Stimulated activated CD4-positive, alpha-beta T cell treated with anti-CD3 and anti-CD28 coated beads, Interleukin-15, amount 100 ng/mL, for 48 hours (primary cell): ENCODE results near the gene LYRM9.
"Not testable (repeated sequence)": the region's sequence is repeated elsewhere in the genome, so short reads cannot be mapped to it uniquely, and the experiment has no call there.

Source experiments
- DNase-seq, 2 donors: peaks; one replicate each; pipeline ENCODE4 v3.0.0-alpha.2; 2020; ENCODE audit warnings: low read depth in 2 of 2

LYRM9 gene

DNA sequence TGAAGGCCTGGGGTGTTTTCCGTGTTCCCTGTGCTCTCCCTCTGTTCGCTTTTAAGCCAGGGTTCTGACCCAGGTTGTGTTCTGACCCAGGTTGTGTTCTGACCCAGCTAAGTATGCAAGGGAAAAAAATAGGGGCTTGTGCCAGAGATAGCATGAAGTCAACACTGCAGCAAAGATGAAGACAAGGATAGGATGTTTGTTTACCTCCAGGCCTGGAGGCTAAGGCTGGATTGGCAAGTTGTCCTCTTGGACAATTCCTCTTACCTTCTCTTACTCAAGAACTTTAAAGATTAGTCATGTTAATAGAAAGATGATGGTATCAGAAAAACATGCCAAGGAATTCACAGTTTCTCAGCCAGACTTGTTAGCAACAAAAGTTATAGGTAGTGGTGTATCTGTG, 19.4 kb downstream of the LYRM9 start:
- DNase-seq = no peak

DNA sequence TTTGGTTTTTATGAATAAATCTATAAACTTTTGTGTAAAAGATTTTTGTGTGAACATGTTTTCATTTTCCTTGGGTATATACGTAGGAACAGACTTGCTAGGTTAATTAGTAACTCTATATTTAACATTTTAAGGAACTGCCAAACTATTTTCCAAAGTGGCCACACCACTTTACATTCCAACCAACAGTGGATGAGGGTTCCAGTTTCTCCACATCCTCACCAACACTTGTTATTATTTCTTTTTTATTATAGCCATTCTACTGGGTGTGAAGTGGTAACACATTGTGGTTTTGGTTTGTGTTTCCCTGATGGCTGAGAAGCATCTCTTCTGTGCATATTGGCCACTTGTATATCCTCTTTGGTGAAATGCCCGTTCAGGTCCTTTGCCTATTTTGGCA, 20.0 kb downstream of the LYRM9 start:
- DNase-seq = no peak

DNA sequence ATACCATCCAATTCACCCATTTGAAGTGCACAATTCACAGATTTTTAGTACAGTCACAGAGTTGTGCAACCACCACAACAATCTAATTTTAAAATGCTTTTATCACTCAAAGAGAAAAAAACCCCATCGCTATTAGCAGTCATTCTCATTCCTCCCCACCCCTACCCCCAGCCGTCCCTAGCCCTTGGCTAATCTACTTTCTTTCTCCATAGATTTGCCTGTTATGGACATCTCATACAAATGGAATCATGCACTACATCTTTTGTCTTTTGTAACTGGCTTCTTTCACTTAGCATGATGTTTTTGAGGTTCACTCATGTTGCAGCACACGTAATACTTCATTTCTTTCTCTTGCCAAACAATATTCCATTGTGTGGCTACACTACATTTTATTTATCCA, 20.4 kb downstream of the LYRM9 start:
- no peak for DNase-seq

DNA sequence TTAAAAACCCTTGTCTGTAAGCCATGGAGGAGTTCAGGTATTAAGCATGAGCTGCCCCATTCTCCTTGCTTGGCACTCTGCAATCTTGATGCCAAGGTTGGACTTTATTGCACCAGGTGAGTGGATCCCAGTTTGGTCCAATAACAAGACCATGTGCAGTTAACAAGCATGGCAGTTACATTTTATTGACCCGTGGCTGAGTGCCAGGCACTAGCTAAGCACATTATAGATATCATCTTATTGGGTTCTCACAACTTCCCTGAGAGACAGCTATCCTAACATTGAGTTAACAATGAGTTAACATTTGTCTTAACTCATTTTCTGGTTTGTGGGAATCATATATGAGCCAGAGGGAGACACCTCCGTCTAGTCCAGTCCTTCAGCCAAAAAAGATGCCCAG, 21.8 kb downstream of the LYRM9 start:
- DNase-seq = no peak

DNA sequence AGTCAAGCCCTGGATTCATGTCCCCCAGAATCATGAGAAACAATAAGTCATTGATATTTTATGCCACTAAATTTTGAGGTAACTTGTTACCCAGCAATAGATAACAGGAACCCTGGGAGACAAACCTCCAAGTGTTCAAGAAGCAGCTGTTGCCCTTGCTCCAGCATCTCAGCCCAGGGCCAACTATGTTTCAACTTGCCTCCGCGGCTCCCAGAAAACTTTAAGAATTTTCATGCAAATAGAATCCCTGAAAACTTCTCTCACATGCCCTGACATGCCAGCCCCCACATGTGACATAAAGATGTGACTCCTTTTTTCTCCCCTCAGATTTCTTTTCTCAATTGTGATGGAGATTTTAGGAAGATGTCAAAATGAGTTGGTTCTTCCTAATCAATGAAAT, 22.8 kb downstream of the LYRM9 start:
- no peak for DNase-seq

DNA sequence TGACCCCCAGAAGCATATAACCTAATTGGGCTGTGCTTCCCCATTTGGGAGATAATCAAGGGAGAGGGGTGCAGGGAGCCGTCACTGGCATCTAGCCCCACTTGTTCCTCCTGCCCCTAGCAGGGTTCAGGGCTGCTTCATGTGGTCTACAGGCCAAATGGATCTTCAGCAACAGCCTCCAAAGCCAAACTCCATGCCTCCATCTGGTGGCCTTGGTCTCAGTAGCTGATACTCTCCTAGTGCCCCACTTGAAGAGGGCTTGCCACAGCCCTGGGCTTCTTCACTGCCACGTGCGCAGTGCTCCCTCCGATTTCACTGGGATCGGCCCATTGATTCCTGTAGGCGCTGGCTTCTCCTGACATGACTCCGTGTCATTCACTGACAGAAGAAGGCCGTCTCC, 24.6 kb downstream of the LYRM9 start:
- DNase-seq = no peak

DNA sequence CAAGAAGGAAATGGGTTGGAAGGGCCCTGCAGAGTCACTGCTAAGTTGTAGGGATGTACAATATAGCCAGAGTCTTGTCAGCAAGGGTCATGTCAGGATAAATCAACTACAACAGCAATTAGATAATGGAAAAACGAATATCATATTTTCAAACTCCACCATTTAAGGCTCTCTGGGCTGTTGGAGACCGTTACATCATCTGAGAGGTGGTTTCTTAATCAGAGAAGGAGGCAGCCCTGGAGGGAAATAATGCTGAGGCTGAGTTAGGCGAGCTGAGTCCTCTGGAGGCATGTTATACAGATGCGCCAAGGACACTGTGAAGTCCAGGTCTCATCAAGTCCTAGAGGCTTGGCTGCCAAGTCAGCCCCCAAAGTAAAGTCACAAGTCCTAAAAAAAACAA, 30.3 kb downstream of the LYRM9 start:
- no peak for DNase-seq

DNA sequence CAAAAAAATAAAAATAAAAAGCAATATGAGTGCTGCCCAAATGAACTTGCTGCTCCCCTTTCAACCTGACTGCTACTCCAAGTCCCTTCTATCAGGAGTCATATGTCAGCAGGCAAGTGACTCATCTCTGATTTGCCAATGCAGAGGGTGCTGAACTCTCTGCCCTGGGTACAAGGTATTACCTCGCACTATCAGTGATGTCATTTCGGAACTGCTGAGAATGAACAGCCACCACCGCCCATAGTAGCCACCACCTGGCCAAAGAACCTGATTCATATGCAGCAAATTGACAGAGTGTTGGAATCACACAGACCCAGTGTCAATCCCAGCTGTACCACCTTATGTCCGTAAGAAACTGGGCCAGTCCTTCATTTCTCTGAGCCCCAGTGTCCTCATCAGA, 31.2 kb downstream of the LYRM9 start:
- no peak for DNase-seq

DNA sequence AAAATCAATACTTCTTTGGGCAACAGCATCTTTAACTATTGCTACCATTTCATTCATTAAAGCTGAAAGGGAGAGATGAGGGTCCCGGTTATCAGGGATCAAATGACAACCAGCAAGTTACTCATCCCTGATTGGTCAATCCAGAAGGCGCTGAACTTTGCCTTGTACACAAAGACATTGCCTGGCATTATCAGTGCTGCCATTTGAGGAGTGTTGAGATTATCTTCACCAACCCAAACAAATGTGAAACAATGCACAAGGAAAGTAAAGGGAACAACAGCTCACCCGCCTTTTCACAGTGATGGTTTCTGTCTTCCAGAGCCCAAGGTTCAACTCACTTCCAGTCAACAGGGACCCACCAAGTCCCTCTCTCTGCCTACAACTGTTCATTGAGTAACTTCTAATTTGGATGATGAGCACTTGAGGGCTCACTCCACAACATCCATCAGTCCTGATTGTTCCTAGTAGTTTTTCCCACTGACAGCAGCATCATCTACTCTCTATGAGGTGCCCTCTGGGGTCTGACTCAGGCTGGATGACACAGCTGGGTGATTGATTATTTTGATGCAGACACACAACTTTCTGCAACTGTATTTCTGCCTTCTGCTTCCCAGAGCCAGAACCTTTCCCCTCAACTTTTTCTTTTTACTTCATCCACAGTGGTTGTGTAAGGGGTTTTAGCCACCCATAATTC, 32.0 kb downstream of the LYRM9 start:
- no peak for DNase-seq

DNA sequence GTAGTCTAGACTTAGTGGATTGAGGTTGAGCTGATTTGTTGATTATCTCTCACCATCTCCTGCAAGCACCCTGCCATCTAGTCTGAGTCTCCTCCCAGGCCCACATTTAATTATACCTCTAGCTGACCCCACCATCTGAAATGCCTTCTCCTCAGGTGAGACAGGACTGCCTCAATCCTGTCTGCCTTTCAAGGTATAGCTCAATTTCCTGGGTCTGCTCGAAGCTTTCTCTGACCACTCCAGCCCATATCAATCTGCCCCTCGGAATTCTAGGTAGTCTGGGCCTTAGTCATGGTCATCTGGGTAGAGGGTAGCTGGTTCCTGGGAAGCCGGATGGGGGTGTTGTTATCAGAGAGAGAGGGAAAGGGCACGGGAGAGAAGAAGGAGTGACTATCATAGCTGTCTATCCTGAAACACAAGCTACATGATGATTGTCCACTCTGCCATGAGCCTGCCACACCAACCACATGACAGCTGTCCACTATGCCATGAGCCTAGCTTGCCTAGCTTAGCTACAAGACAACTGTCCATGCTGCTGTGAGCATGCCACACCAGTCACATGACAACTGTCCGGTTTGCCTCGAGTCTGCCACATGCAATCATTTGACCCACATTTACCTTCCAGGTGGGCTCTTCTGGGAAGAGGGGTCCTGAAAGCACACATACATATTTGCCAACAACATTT, 34.4 kb downstream of the LYRM9 start:
- DNase-seq = no peak

DNA sequence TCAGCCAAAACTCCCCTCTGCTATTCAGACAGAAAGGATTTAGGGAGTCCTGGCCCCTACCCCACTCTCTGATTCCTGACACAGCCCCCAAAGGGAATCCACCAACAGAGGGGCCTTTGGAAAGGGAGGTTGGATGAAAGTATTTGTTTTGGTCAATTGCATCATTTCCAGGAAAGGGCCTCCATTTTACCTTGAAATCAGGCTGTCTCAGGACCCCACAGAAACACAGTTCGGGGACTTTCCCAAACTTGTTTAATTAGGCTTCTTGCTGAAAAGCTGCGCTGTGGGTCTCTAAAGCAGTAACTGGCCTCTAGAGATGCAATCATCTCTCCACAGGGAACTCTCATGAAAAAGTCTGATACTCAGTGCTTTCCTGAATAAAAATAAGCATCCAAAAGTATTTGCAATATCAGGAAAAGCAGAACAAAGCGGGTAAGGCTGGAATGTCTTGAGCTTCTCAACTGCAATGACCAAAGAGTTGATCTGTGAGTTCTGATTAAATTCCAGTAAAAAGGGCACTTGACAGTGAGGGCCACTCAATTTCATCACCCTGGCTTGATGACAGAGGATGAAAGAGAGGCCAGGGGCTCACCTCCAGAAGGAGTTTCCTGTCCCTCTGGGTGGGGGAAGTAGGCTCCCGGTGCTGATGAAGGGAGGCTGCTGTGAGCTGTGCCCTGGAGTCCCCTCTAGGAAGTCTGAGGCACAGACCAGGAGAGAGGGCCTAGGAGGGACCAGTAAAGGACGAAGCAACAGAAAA, 36.3 kb downstream of the LYRM9 start:
- no peak for DNase-seq

DNA sequence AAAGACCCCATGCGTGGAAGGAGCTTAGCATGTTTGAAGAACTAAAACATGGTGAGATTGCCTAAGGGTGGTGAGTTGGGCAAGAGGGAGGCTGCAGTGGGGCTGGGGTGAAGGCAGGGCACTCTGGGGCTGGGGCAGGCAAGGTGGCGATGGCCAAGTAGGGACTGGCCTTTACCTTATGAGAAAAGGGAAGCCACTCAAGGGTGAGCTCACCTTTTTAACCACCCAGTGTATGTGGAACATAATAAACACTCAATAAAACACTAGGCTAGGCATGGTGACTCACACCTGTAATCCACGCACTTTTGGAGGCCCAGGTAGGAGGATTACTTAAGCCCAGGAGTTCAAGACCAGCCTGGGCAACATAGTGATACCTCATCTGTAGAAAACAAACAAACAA, 37.7 kb downstream of the LYRM9 start:
- DNase-seq = no peak

DNA sequence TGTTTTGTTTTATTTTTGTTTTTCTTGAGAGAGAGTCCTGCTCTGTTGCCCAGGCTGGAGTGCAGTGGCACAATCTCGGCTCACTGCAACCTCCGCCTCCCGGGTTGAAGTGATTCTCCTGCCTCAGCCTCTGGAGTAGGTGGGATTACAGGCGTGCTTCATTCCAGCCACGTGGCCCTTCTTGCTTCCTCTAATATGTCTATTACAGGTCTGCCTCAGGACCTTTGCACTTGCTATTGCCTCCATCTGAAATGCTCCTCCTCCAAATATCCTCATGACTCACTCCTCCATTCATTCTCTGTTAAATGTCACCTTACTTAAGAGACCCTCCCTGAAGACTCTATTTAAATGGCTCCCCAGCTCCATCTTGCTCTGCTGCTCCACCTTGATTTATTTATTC, 39.0 kb downstream of the LYRM9 start:
- DNase-seq = no peak

DNA sequence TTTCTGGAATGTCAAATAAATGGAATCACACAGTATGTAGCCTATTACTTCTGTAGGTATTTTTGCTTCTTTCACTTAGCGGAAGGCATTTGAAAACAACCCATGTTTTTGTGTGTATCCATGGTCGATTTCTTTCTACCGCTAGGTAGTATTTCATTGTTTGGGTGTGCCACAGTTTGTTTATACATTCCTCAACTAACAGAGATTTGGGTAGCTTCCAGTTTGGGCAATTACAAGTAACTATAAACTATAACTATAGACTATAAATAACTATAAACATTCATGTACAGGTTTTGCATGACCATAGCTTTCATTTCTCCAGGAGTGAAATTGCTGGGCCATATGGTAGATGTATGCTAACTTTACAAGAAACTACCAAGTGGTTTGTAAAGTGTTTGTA, 40.1 kb downstream of the LYRM9 start:
- DNase-seq = no peak

DNA sequence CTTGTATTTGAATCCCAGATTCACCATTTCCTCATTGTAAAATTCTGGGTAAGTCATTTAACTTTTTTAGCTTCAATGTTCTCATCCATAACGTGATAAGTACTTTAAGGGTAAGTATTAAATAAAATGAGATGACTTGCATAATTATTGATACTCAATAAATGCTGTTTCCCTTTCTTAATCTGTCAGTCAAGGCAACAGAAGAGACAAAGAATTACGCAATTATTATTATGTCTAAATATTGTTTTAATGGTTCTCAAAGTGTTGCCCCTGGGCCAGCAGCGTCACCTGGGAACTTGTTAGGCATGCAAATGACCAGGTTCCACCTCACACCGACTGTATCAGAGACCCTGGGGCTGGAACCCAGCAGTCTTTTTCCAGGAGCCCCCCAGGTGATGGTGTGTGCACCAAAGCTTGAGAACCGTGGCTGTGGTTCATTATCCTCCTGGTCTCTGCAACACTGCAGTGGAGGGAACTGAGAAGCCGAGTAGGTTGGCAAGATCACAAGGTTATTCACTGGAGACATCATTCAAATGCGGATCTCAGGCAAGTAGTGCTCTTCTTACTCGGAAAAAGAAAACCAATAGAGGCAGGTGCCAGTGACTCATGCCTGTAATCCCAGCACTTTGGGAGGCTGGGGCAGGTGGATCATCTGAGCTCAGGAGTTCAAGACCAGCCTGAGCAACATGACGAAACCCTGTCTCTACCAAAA, 43.5 kb downstream of the LYRM9 start:
- DNase-seq = no peak

DNA sequence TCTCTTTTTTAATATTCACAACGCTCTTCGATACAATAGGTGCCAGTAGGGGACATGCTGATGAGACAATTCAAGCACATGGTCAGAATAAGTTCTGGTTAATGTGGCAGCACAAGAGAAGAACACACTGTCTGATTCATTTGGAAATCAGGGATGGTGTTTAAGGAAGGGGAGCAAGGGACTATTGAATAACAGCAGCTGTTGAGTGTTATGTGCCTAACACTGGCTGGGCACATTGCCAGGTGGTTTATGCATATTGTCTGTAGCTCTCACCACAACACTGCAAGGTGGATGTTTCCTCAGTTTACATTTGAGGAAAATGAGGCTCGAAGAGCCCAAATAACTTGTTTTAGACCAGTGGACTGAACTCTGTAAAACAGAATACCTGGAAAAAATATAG, 44.2 kb downstream of the LYRM9 start:
- DNase-seq = no peak

DNA sequence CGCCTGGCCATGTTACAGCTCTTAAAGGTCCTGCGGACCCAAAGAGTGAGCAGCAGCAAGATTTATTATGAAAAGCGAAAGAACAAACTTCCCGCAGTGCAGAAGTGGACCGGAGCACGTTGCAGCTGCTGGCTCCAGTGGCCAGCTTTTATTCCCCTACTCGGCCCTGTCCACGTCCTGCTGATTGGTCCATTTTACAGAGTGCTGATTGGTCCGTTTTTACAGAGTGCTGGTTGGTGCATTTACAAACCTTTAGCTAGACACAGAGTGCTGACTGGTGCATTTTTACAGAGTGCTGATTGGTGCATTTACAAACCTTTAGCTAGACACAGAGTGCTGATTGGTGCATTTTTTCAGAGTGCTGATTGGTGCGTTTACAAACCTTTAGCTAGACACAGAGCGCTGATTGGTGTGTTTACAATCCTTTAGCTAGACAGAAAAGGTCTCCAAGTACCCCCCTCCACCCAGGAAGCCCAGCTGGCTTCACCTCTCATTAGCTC, 46.3 kb downstream of the LYRM9 start:
- DNase-seq = not testable (repeated sequence)

DNA sequence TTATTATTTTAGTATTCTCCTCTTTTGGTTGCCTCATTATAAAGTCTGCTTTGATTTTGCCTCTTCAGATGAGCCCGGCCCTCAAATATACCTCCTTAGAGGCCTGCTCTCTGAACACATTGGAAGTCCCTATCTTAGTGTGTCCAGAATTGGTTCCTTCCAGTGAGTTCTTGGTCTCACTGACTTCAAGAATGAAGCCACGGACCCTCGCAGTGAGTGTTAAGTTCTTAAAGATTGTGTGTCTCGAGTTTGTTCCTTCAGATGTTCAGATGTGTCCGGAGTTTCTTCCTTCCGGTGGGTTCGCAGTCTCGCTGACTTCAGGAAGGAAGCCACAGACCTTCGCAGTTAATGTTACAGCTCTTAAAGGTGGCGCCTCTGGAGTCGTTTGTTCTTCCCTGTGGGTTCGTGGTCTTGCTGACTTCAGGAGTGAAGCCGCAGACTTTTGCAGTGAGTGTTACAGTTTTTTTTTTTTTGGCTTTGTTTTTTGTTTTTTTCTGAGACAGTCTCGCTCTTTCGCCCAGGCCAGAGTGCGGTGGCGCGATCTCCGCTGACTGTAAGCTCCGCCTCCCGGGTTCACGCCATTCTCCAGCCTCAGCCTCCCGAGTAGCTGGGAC, 47.0 kb downstream of the LYRM9 start:
- DNase-seq = no peak

DNA sequence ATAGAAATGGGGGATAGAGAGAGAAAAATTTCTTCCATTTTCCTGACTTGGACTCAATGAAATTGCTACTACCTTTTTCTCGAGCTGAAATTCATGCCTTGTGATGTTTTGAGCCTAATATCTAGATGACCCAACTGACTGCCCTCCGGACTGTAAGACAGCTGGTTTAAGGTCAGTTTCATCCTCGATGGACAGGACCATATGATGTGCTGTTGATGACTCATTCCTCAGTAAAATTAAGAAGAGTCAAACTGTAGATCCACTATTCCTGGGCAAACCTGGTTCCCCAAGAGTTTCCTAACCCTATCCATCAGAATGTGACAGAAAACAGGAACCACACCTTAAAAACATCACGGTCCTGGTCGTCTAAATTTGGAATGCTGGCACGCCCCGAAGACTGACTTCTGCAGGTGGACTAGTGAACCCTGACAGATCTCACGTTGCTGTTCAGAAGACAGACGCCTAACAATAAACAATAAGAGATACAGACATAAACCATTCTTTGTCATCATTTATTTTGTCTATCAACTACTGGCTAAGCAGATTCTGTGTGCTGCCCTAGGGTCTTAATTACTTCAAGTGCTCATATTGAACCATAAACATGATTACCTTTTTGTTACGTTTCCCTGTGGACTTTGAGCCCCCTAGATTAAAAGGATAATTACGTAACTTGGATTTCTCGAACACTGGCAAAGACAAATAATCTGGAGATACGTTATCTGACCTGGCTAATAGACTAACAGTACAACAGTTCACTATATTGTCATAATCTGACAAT, 47.7 kb downstream of the LYRM9 start:
- no peak for DNase-seq

DNA sequence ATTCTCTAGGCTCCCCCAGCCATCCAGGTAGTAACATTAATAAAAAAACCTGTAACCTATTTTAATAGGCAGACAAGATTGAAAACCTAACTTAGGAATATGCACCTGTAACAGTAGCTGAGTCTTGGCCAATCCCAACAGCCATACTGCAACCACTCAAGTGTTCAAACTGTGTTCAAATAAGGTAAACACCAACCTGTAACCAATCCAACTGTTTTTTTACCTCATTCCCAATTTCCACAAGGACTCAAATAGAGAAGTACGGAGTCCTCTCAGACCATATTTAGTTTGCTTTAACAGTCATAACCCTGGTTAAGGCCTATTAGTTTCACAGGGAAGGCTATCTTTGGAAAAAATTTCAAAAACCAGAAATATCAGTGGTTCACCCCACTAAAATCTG, 52.5 kb downstream of the LYRM9 start:
- DNase-seq = no peak

DNA sequence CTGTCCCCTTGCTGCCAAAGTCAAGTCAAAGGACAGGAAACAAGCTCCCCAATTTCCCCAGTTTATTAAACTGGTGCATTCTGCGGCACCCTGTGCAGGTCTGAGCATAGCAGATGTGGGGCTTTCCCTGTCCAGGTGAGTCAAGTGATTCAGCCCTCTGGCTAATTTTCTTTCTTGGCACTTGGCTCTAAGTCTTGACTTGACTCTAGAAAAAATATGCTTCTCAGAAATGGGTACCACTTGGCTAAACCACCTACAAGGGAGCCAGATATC, 52.8 kb downstream of the LYRM9 start:
- DNase-seq = not testable (repeated sequence)
